Measurements from ENCODE around the gene GSTT4.
"Not testable (repeated sequence)": the region's sequence is repeated elsewhere in the genome, so short reads cannot be mapped to it uniquely, and the experiment has no call there.

Gene GSTT4

GRCh38 chr22:23997092-23997491 lies 8.2 kb downstream of the GSTT4 start:
- H3K36me3 ChIP-seq (ENCODE audit: insufficient read depth, low read length) = no peaks in the 10 kb centered on the region
- no peaks in the 10 kb centered on the region for H3K4me1 ChIP-seq (ENCODE audit: insufficient read depth, low read length)
- no peak overlapping the region for H3K4me2 ChIP-seq (ENCODE audit: insufficient read depth, low read length)
- H3K79me2 ChIP-seq (ENCODE audit: insufficient read depth, low read length) = no peaks in the 10 kb centered on the region
- TF ChIP-seq EZH2 (IDR thresholded peaks at IDR 0.05; ENCODE audit: borderline replicate concordance, low read depth, low read length, severe bottlenecking) = no peak
- TF ChIP-seq CTCF (IDR thresholded peaks at IDR 0.05; ENCODE audit: borderline replicate concordance, extremely low read depth, low read length, poor library complexity, severe bottlenecking) = no peak
- no peak overlapping the region for H3K4me3 ChIP-seq (ENCODE audit: low read depth in 1 of 2, low read length in 2 of 2)
- no peak overlapping the region for H2AFZ ChIP-seq (ENCODE audit: low read depth, low read length)
- ATAC-seq (ENCODE audit: insufficient read depth, low read depth) (no peak), DNase-seq (no peak)
- no peak overlapping the region for H3K27ac ChIP-seq (ENCODE audit: low read length)
- H4K20me1 ChIP-seq (ENCODE audit: insufficient read depth, low read length) = no peaks in the 10 kb centered on the region
- no peak overlapping the region for H3K9ac ChIP-seq (ENCODE audit: low read depth, low read length)
- H3K27me3 ChIP-seq (ENCODE audit: insufficient read depth, low read length, poor library complexity) = no peaks in the 10 kb centered on the region
- H3K9me3 ChIP-seq (ENCODE audit: insufficient read depth, low read length, severe bottlenecking) = no peaks in the 10 kb centered on the region

- not testable (repeated sequence) for H3K4me3 ChIP-seq (ENCODE audit: low read depth in 1 of 2, low read length in 2 of 2); H2AFZ ChIP-seq (ENCODE audit: low read depth, low read length); H3K9me3 ChIP-seq (ENCODE audit: insufficient read depth, low read length, severe bottlenecking); H3K27ac ChIP-seq (ENCODE audit: low read length); H3K4me1 ChIP-seq (ENCODE audit: insufficient read depth, low read length); H3K79me2 ChIP-seq (ENCODE audit: insufficient read depth, low read length); H4K20me1 ChIP-seq (ENCODE audit: insufficient read depth, low read length); ATAC-seq (ENCODE audit: insufficient read depth, low read depth); H3K27me3 ChIP-seq (ENCODE audit: insufficient read depth, low read length, poor library complexity); DNase-seq; H3K9ac ChIP-seq (ENCODE audit: low read depth, low read length); H3K36me3 ChIP-seq (ENCODE audit: insufficient read depth, low read length); H3K4me2 ChIP-seq (ENCODE audit: insufficient read depth, low read length)
Measured at GRCh38 chr22:23993581-23994177, 11.6 kb downstream of the GSTT4 start.

GRCh38 chr22:23993080-23993479 lies 12.2 kb downstream of the GSTT4 start:
- H3K36me3 ChIP-seq (ENCODE audit: insufficient read depth, low read length); H4K20me1 ChIP-seq (ENCODE audit: insufficient read depth, low read length); H3K4me1 ChIP-seq (ENCODE audit: insufficient read depth, low read length); H3K9me3 ChIP-seq (ENCODE audit: insufficient read depth, low read length, severe bottlenecking); H3K9ac ChIP-seq (ENCODE audit: low read depth, low read length); DNase-seq; H3K27ac ChIP-seq (ENCODE audit: low read length); H2AFZ ChIP-seq (ENCODE audit: low read depth, low read length); H3K79me2 ChIP-seq (ENCODE audit: insufficient read depth, low read length); H3K4me3 ChIP-seq (ENCODE audit: low read depth in 1 of 2, low read length in 2 of 2); ATAC-seq (ENCODE audit: insufficient read depth, low read depth); H3K27me3 ChIP-seq (ENCODE audit: insufficient read depth, low read length, poor library complexity); H3K4me2 ChIP-seq (ENCODE audit: insufficient read depth, low read length): not testable (repeated sequence)

GRCh38 chr22:23989583-23990244 lies 15.5 kb downstream of the GSTT4 start:
- H3K36me3 ChIP-seq (ENCODE audit: insufficient read depth, low read length); H3K27me3 ChIP-seq (ENCODE audit: insufficient read depth, low read length, poor library complexity); ATAC-seq (ENCODE audit: insufficient read depth, low read depth); H3K4me2 ChIP-seq (ENCODE audit: insufficient read depth, low read length); H3K27ac ChIP-seq (ENCODE audit: low read length); H3K9ac ChIP-seq (ENCODE audit: low read depth, low read length); H3K4me3 ChIP-seq (ENCODE audit: low read depth in 1 of 2, low read length in 2 of 2); DNase-seq; H3K79me2 ChIP-seq (ENCODE audit: insufficient read depth, low read length); H4K20me1 ChIP-seq (ENCODE audit: insufficient read depth, low read length); H3K9me3 ChIP-seq (ENCODE audit: insufficient read depth, low read length, severe bottlenecking); H2AFZ ChIP-seq (ENCODE audit: low read depth, low read length); H3K4me1 ChIP-seq (ENCODE audit: insufficient read depth, low read length): not testable (repeated sequence)

- H3K27me3 ChIP-seq (ENCODE audit: insufficient read depth, low read length, poor library complexity); H3K27ac ChIP-seq (ENCODE audit: low read length); H2AFZ ChIP-seq (ENCODE audit: low read depth, low read length); H3K36me3 ChIP-seq (ENCODE audit: insufficient read depth, low read length); H3K4me1 ChIP-seq (ENCODE audit: insufficient read depth, low read length); H3K4me2 ChIP-seq (ENCODE audit: insufficient read depth, low read length); H4K20me1 ChIP-seq (ENCODE audit: insufficient read depth, low read length); H3K9me3 ChIP-seq (ENCODE audit: insufficient read depth, low read length, severe bottlenecking); H3K9ac ChIP-seq (ENCODE audit: low read depth, low read length); DNase-seq; H3K4me3 ChIP-seq (ENCODE audit: low read depth in 1 of 2, low read length in 2 of 2); ATAC-seq (ENCODE audit: insufficient read depth, low read depth); H3K79me2 ChIP-seq (ENCODE audit: insufficient read depth, low read length): not testable (repeated sequence)
Measured at GRCh38 chr22:23986538-23987178, 18.6 kb downstream of the GSTT4 start.

GRCh38 chr22:23986089-23986488 lies 19.2 kb downstream of the GSTT4 start:
- H3K4me2 ChIP-seq (ENCODE audit: insufficient read depth, low read length); H4K20me1 ChIP-seq (ENCODE audit: insufficient read depth, low read length); H3K4me1 ChIP-seq (ENCODE audit: insufficient read depth, low read length); DNase-seq; H3K27me3 ChIP-seq (ENCODE audit: insufficient read depth, low read length, poor library complexity); H3K4me3 ChIP-seq (ENCODE audit: low read depth in 1 of 2, low read length in 2 of 2); H3K27ac ChIP-seq (ENCODE audit: low read length); H3K9ac ChIP-seq (ENCODE audit: low read depth, low read length); H2AFZ ChIP-seq (ENCODE audit: low read depth, low read length); H3K9me3 ChIP-seq (ENCODE audit: insufficient read depth, low read length, severe bottlenecking); H3K79me2 ChIP-seq (ENCODE audit: insufficient read depth, low read length); ATAC-seq (ENCODE audit: insufficient read depth, low read depth); H3K36me3 ChIP-seq (ENCODE audit: insufficient read depth, low read length): not testable (repeated sequence)
